Measurements from ENCODE around the gene DDX39B. TPM values are rescaled to one million over a fixed set of nuclear protein-coding genes. Genes with fewer than 3 reads are reported as not detected.

Gene DDX39B
- total RNA-seq, 2 experiments from 2014 or later: 517 to 569 TPM

- peaks cover 34% of the 10 kb centered on the region for H3K36me3 Mint-ChIP-seq (ENCODE audit: low read depth)
- intact Hi-C loops (cut with DNase I, micrococcal nuclease): loop anchor here (1.0 to 2.0 kb wide), 2 partner anchors 17 to 35 kb away; partner anchors contain the start of genes ATP6V1G2 (in 1 of the 2) and NFKBIL1 (in 1 of the 2)
- H3K27ac Mint-ChIP-seq: peak overlapping the region; percentile 97
- peak overlapping the region; percentile 97 for H3K4me3 Mint-ChIP-seq
- H3K27me3 Mint-ChIP-seq: no peaks in the 10 kb centered on the region
- POLR2A ChIA-PET: interaction anchor here (0.6 to 1.7 kb wide), 8 partner anchors 7 to 225 kb away, joined by 3 to 8 read pairs (median 4); partner anchors contain the start of genes DDX39B and LSM2
- ATAC-seq (no peak), DNase-seq (peak; percentile 43)
- H3K4me1 Mint-ChIP-seq: peaks cover 63% of the 10 kb centered on the region
- CTCF ChIA-PET: interaction anchor here (0.5 to 28.5 kb wide), 14 partner anchors 5 to 424 kb away, joined by 3 to 873 read pairs (median 5); partner anchors contain the start of genes ATP6V1G2, BAG6, DDX39B and LST1
- H3K9me3 Mint-ChIP-seq (ENCODE audit: low read depth): no peaks in the 10 kb centered on the region
Measured at GRCh38 chr6:31581434-31582229, 39.8 kb upstream of the DDX39B start.

GRCh38 chr6:31580807-31581433 lies 39.1 kb upstream of the DDX39B start:
- POLR2A ChIA-PET: interaction anchor here (0.6 to 1.7 kb wide), 7 partner anchors 8 to 226 kb away, joined by 3 to 8 read pairs (median 3); partner anchors contain the start of gene LSM2
- H3K27ac Mint-ChIP-seq: peak overlapping the region; percentile 97
- peak overlapping the region; percentile 97 for H3K4me3 Mint-ChIP-seq
- DNase-seq (peak; percentile 94), ATAC-seq (peak; percentile 67)
- peaks cover 41% of the 10 kb centered on the region for H3K36me3 Mint-ChIP-seq (ENCODE audit: low read depth)
- peaks cover 56% of the 10 kb centered on the region for H3K4me1 Mint-ChIP-seq
- H3K27me3 Mint-ChIP-seq: no peaks in the 10 kb centered on the region
- intact Hi-C loops (cut with DNase I, micrococcal nuclease): loop anchor here (1.0 to 2.0 kb wide), 4 partner anchors 9 to 34 kb away; partner anchors contain the start of genes NFKBIL1 (in 2 of the 2), ATP6V1G2 (in 1 of the 2) and LTA (in 1 of the 2)
- no peaks in the 10 kb centered on the region for H3K9me3 Mint-ChIP-seq (ENCODE audit: low read depth)
- CTCF ChIA-PET: interaction anchor here (0.5 to 28.5 kb wide), 14 partner anchors 4 to 424 kb away, joined by 3 to 873 read pairs (median 6); partner anchors contain the start of genes ATP6V1G2, BAG6, DDX39B and LST1

GRCh38 chr6:31580438-31580740 lies 38.6 kb upstream of the DDX39B start:
- ChIA-PET POLR2A (interaction anchor here (0.6 to 1.6 kb wide), 6 partner anchors 10 to 89 kb away, joined by 3 to 8 read pairs (median 4); partner anchors contain the start of genes ATP6V1G2 and NFKBIL1), CTCF (interaction anchor here (0.7 to 28.5 kb wide), 11 partner anchors 4 to 345 kb away, joined by 3 to 873 read pairs (median 8); partner anchors contain the start of genes ATP6V1G2, BAG6, DDX39B and LST1)
- peaks cover 46% of the 10 kb centered on the region for H3K36me3 Mint-ChIP-seq (ENCODE audit: low read depth)
- H3K4me3 Mint-ChIP-seq: peak overlapping the region; percentile 97
- no peak for ATAC-seq
- DNase-seq: no peak
- peak overlapping the region; percentile 94 for H3K27ac Mint-ChIP-seq
- no peaks in the 10 kb centered on the region for H3K9me3 Mint-ChIP-seq (ENCODE audit: low read depth)
- no peaks in the 10 kb centered on the region for H3K27me3 Mint-ChIP-seq
- peaks cover 53% of the 10 kb centered on the region for H3K4me1 Mint-ChIP-seq
- intact Hi-C loops (cut with DNase I, micrococcal nuclease): loop anchor here (1.0 to 2.0 kb wide), 3 partner anchors 8 to 34 kb away; partner anchors contain the start of genes NFKBIL1 (in 2 of the 2), ATP6V1G2 (in 1 of the 2) and LTA (in 1 of the 2)

GRCh38 chr6:31579546-31580437 lies 38.0 kb upstream of the DDX39B start:
- POLR2A ChIA-PET: interaction anchor here (0.6 to 1.6 kb wide), 5 partner anchors 9 to 64 kb away, joined by 3 to 8 read pairs (median 4); partner anchors contain the start of genes ATP6V1G2 and NFKBIL1
- ATAC-seq (no peak), DNase-seq (peak; percentile 42)
- Mint-ChIP-seq H3K36me3 (ENCODE audit: low read depth) (peaks cover 47% of the 10 kb centered on the region), H3K27me3 (no peaks in the 10 kb centered on the region), H3K9me3 (ENCODE audit: low read depth) (no peaks in the 10 kb centered on the region), H3K4me3 (peak overlapping the region; percentile 97), H3K27ac (peak overlapping the region; percentile 94), H3K4me1 (peaks cover 53% of the 10 kb centered on the region)
- intact Hi-C loops (cut with DNase I, micrococcal nuclease): loop anchor here (1.0 to 10.0 kb wide), 7 partner anchors 7 to 1235 kb away; partner anchors contain the start of genes NFKBIL1 (in 2 of the 2), ATP6V1G2 (in 1 of the 2), LTA (in 1 of the 2) and RPP21 (in 1 of the 2)
- CTCF ChIA-PET: interaction anchor here (0.7 to 28.5 kb wide), 10 partner anchors 3 to 346 kb away, joined by 3 to 873 read pairs (median 12); partner anchors contain the start of genes ATP6V1G2, BAG6, DDX39B and LST1

GRCh38 chr6:31579119-31579505 lies 37.3 kb upstream of the DDX39B start:
- ATAC-seq: no peak
- DNase-seq: no peak
- no peaks in the 10 kb centered on the region for H3K9me3 Mint-ChIP-seq (ENCODE audit: low read depth)
- peaks cover 60% of the 10 kb centered on the region for H3K4me1 Mint-ChIP-seq
- H3K36me3 Mint-ChIP-seq (ENCODE audit: low read depth): peaks cover 47% of the 10 kb centered on the region
- POLR2A ChIA-PET: interaction anchor here (1.4 to 1.6 kb wide), 2 partner anchors 8 to 32 kb away, joined by 3 to 8 read pairs; partner anchors contain the start of genes ATP6V1G2 and NFKBIL1
- intact Hi-C loops (cut with DNase I, micrococcal nuclease): loop anchor here (1.0 to 10.0 kb wide), 4 partner anchors 11 to 1234 kb away; partner anchors contain the start of gene RPP21 (in 1 of the 2)
- H3K27me3 Mint-ChIP-seq: no peaks in the 10 kb centered on the region
- CTCF ChIA-PET: interaction anchor here (1.2 to 28.5 kb wide), 5 partner anchors 2 to 86 kb away, joined by 4 to 873 read pairs (median 278); partner anchors contain the start of genes ATP6V1G2, LST1, LTA and LTB
- H3K27ac Mint-ChIP-seq: peak overlapping the region; percentile 94
- H3K4me3 Mint-ChIP-seq: peak overlapping the region; percentile 97

- ChIA-PET POLR2A (interaction anchor here (0.9 to 4.9 kb wide), 3 partner anchors 10 to 31 kb away, joined by 4 to 43 read pairs (median 8); partner anchors contain the start of genes ATP6V1G2 and NFKBIL1), CTCF (interaction anchor here (0.7 to 28.5 kb wide), 7 partner anchors 2 to 86 kb away, joined by 3 to 873 read pairs (median 5); partner anchors contain the start of genes ATP6V1G2, LST1, LTA and LTB)
- Mint-ChIP-seq H3K36me3 (ENCODE audit: low read depth) (peaks cover 51% of the 10 kb centered on the region), H3K27me3 (no peaks in the 10 kb centered on the region), H3K4me1 (peaks cover 61% of the 10 kb centered on the region), H3K27ac (peak overlapping the region; percentile 52), H3K9me3 (ENCODE audit: low read depth) (no peaks in the 10 kb centered on the region), H3K4me3 (peak overlapping the region; percentile 97)
- no peak for ATAC-seq
- intact Hi-C loops (cut with DNase I, micrococcal nuclease): loop anchor here (1.0 to 10.0 kb wide), 4 partner anchors 10 to 1234 kb away; partner anchors contain the start of gene RPP21 (in 1 of the 2)
- DNase-seq: no peak
Measured at GRCh38 chr6:31578184-31579118, 36.6 kb upstream of the DDX39B start.

- H3K4me3 Mint-ChIP-seq: peak overlapping the region; percentile 97
- H3K27ac Mint-ChIP-seq: peak overlapping the region; percentile 98
- H3K36me3 Mint-ChIP-seq (ENCODE audit: low read depth): peaks cover 60% of the 10 kb centered on the region
- H3K4me1 Mint-ChIP-seq: peaks cover 63% of the 10 kb centered on the region
- CTCF ChIA-PET: interaction anchor here (0.6 to 28.5 kb wide), 8 partner anchors 1 to 85 kb away, joined by 3 to 873 read pairs (median 4); partner anchors contain the start of genes ATP6V1G2, LST1, LTA and LTB
- H3K9me3 Mint-ChIP-seq (ENCODE audit: low read depth): no peaks in the 10 kb centered on the region
- intact Hi-C loops (cut with DNase I, micrococcal nuclease): loop anchor here in 1 of 2 experiments (5.0 to 10.0 kb wide), 3 partner anchors 245 to 1233 kb away; partner anchors contain the start of gene RPP21
- ATAC-seq (no peak), DNase-seq (no peak)
- H3K27me3 Mint-ChIP-seq: no peaks in the 10 kb centered on the region
- POLR2A ChIA-PET: interaction anchor here (0.9 to 4.9 kb wide), 5 partner anchors 9 to 27 kb away, joined by 3 to 43 read pairs (median 6); partner anchors contain the start of gene LST1
Measured at GRCh38 chr6:31577579-31577966, 35.8 kb upstream of the DDX39B start.

- Mint-ChIP-seq H3K27ac (peak overlapping the region; percentile 98), H3K27me3 (no peaks in the 10 kb centered on the region), H3K9me3 (ENCODE audit: low read depth) (no peaks in the 10 kb centered on the region), H3K4me1 (peaks cover 63% of the 10 kb centered on the region), H3K36me3 (ENCODE audit: low read depth) (peaks cover 63% of the 10 kb centered on the region), H3K4me3 (peak overlapping the region; percentile 97)
- ChIA-PET POLR2A (interaction anchor here (0.9 to 4.9 kb wide), 4 partner anchors 9 to 26 kb away, joined by 3 to 43 read pairs (median 18); partner anchors contain the start of gene LST1), CTCF (interaction anchor here (0.9 to 28.5 kb wide), 7 partner anchors 0 to 84 kb away, joined by 3 to 873 read pairs (median 50); partner anchors contain the start of genes ATP6V1G2, LST1, LTA and LTB)
- ATAC-seq (no peak), DNase-seq (peak; percentile 73)
- intact Hi-C loops (cut with DNase I, micrococcal nuclease): loop anchor here in 1 of 2 experiments (5.0 to 10.0 kb wide), 3 partner anchors 245 to 1232 kb away; partner anchors contain the start of gene RPP21
Measured at GRCh38 chr6:31576897-31577578, 35.2 kb upstream of the DDX39B start.
